HAP-1 (cell line): ENCODE measurements around the gene HIBCH.
"Not testable (repeated sequence)": the region's sequence is repeated elsewhere in the genome, so short reads cannot be mapped to it uniquely, and the experiment has no call there.

Experiments
- DNase-seq, 2 experiments: peaks; one replicate each; pipeline ENCODE4 v3.0.0-alpha.2; 2016 to 2020; ENCODE audit warnings: low spot score in 2 of 2
- H3K27me3 ChIP-seq: fragments of 250-450 bp; sonication (Bioruptor Pico); 2 replicates; pipeline ENCODE4 v1.5.1; 2020; ENCODE audit warnings: low read depth, mild to moderate bottlenecking, moderate library complexity
- H3K36me3 ChIP-seq: fragments of 250-450 bp; sonication (Bioruptor Pico); replicated peaks from 2 replicates; pipeline ENCODE4 v1.5.1; 2020; ENCODE audit warnings: mild to moderate bottlenecking
- H3K4me1 ChIP-seq: fragments of 250-450 bp; sonication (Bioruptor Pico); 2 replicates; pipeline ENCODE4 v1.5.1; 2020; ENCODE audit warnings: mild to moderate bottlenecking
- H3K4me3 ChIP-seq: fragments of 250-450 bp; sonication (Bioruptor Pico); 2 replicates; pipeline ENCODE4 v1.5.1; 2020; ENCODE audit warnings: mild to moderate bottlenecking, moderate library complexity
- H3K9me3 ChIP-seq: fragments of 250-450 bp; sonication (Bioruptor Pico); 2 replicates; pipeline ENCODE4 v1.5.1; 2020; ENCODE audit warnings: mild to moderate bottlenecking, moderate library complexity
- in situ Hi-C: fragments of 300-500 bp; cut with MboI; formaldehyde crosslinking; loops from 3 replicates; pipeline ENCODE4 v1.14.3; 2020; ENCODE audit warnings: low sequenced_read_pairs, inconsistent platforms, mixed read lengths

The HIBCH gene

GRCh38 chr2:190334479-190335224 lies 15.0 kb upstream of the HIBCH start:
- 0 out of 2 replicates have a peak, but pooled peaks cover 3% of the 10 kb centered on the region for H3K9me3 ChIP-seq
- H3K4me3 ChIP-seq = no peak overlapping the region
- DNase-seq = no peak
- 0 out of 2 replicates have a peak, but pooled peaks cover under 1% of the 10 kb centered on the region for H3K27me3 ChIP-seq
- H3K36me3 ChIP-seq = no peaks in the 10 kb centered on the region
- in situ Hi-C loops = no loop called here
- H3K4me1 ChIP-seq = no peaks in the 10 kb centered on the region

GRCh38 chr2:190333928-190334327 lies 14.3 kb upstream of the HIBCH start:
- Histone ChIP-seq H3K4me1 (no peaks in the 10 kb centered on the region), H3K36me3 (no peaks in the 10 kb centered on the region), H3K4me3 (no peak overlapping the region), H3K27me3 (peaks cover 4% of the 10 kb centered on the region; the same call in 1 of the 2 replicates), H3K9me3 (0 out of 2 replicates have a peak, but pooled peaks cover 3% of the 10 kb centered on the region)
- no peak for DNase-seq
- in situ Hi-C loops = no loop called here

GRCh38 chr2:190333395-190333794 lies 13.8 kb upstream of the HIBCH start:
- Histone ChIP-seq H3K27me3 (peaks cover 4% of the 10 kb centered on the region; the same call in 1 of the 2 replicates), H3K4me3 (no peak overlapping the region), H3K36me3 (no peaks in the 10 kb centered on the region), H3K9me3 (0 out of 2 replicates have a peak, but pooled peaks cover 3% of the 10 kb centered on the region), H3K4me1 (no peaks in the 10 kb centered on the region)
- no peak for DNase-seq
- in situ Hi-C loops = no loop called here

- Histone ChIP-seq H3K9me3 (no peaks in the 10 kb centered on the region), H3K4me3 (no peak overlapping the region), H3K4me1 (no peaks in the 10 kb centered on the region), H3K36me3 (no peaks in the 10 kb centered on the region), H3K27me3 (peaks cover 4% of the 10 kb centered on the region; the same call in 1 of the 2 replicates)
- no peak for DNase-seq
- in situ Hi-C loops = no loop called here
These were observed 9.0 kb upstream of the HIBCH start for GRCh38 chr2:190328573-190329147.

- in situ Hi-C loops = no loop called here
These were observed 8.4 kb upstream of the HIBCH start for GRCh38 chr2:190327867-190328572.

GRCh38 chr2:190325588-190325987 lies 6.0 kb upstream of the HIBCH start:
- H3K4me3 ChIP-seq = no peak overlapping the region
- no peaks in the 10 kb centered on the region for H3K36me3 ChIP-seq
- H3K9me3 ChIP-seq = no peaks in the 10 kb centered on the region
- peaks cover 4% of the 10 kb centered on the region; the same call in 1 of the 2 replicates for H3K27me3 ChIP-seq
- H3K4me1 ChIP-seq = no peaks in the 10 kb centered on the region
- in situ Hi-C loops = no loop called here
- DNase-seq = no peak

More at GRCh38 chr2:190327867-190328572, 8.4 kb upstream of the HIBCH start:
- Histone ChIP-seq H3K9me3 (no peaks in the 10 kb centered on the region), H3K27me3 (peaks cover 4% of the 10 kb centered on the region; the same call in 1 of the 2 replicates), H3K4me3 (no peak overlapping the region), H3K36me3 (no peaks in the 10 kb centered on the region), H3K4me1 (no peaks in the 10 kb centered on the region)
- no peak for DNase-seq

GRCh38 chr2:190323406-190323805 lies 3.8 kb upstream of the HIBCH start:
- H3K9me3 ChIP-seq = no peaks in the 10 kb centered on the region
- DNase-seq = no peak
- H3K4me3 ChIP-seq = no peak overlapping the region
- in situ Hi-C loops = no loop called here
- H3K4me1 ChIP-seq = peaks cover 8% of the 10 kb centered on the region
- H3K36me3 ChIP-seq = no peaks in the 10 kb centered on the region
- no peaks in the 10 kb centered on the region for H3K27me3 ChIP-seq

GRCh38 chr2:190320696-190321095 lies 1.1 kb upstream of the HIBCH start:
- H3K4me1 ChIP-seq = peaks cover 11% of the 10 kb centered on the region
- H3K4me3 ChIP-seq = no peak overlapping the region
- no peaks in the 10 kb centered on the region for H3K9me3 ChIP-seq
- H3K36me3 ChIP-seq = no peaks in the 10 kb centered on the region
- H3K27me3 ChIP-seq = no peaks in the 10 kb centered on the region
- in situ Hi-C loops = no loop called here
- DNase-seq = no peak

GRCh38 chr2:190318931-190319554 lies 583 bp downstream of the HIBCH start:
- Histone ChIP-seq H3K9me3 (no peaks in the 10 kb centered on the region), H3K4me1 (peaks cover 11% of the 10 kb centered on the region), H3K4me3 (peak overlapping the region; percentile 61), H3K36me3 (no peaks in the 10 kb centered on the region), H3K27me3 (no peaks in the 10 kb centered on the region)
- peak in 1 of 2 experiments; percentile 14 for DNase-seq
- in situ Hi-C loops = no loop called here

GRCh38 chr2:190318514-190318913 lies 1.1 kb downstream of the HIBCH start:
- in situ Hi-C loops = no loop called here
- Histone ChIP-seq H3K36me3 (no peaks in the 10 kb centered on the region), H3K4me1 (peaks cover 11% of the 10 kb centered on the region), H3K27me3 (no peaks in the 10 kb centered on the region), H3K9me3 (no peaks in the 10 kb centered on the region), H3K4me3 (peak overlapping the region; percentile 61)
- DNase-seq = no peak

GRCh38 chr2:190315273-190315672 lies 4.4 kb downstream of the HIBCH start:
- Histone ChIP-seq H3K27me3 (no peaks in the 10 kb centered on the region), H3K9me3 (no peaks in the 10 kb centered on the region), H3K4me3 (no peak overlapping the region), H3K36me3 (peaks cover 5% of the 10 kb centered on the region), H3K4me1 (peaks cover 9% of the 10 kb centered on the region)
- DNase-seq = no peak
- in situ Hi-C loops = no loop called here

- in situ Hi-C loops = no loop called here
- Histone ChIP-seq H3K4me3 (no peak overlapping the region), H3K27me3 (no peaks in the 10 kb centered on the region), H3K4me1 (peaks cover 6% of the 10 kb centered on the region), H3K9me3 (no peaks in the 10 kb centered on the region), H3K36me3 (peaks cover 5% of the 10 kb centered on the region)
- no peak for DNase-seq
These were observed 5.7 kb downstream of the HIBCH start for GRCh38 chr2:190313880-190314279.

- H3K4me1 ChIP-seq, H3K27me3 ChIP-seq, in situ Hi-C loops, H3K9me3 ChIP-seq, H3K4me3 ChIP-seq, DNase-seq, H3K36me3 ChIP-seq: not testable (repeated sequence)
These were observed 7.0 kb downstream of the HIBCH start for GRCh38 chr2:190312635-190313025.
